IPS-20b (cell line): Measurements from ENCODE around the gene ODAD4.
"Not testable (repeated sequence)": the region's sequence is repeated elsewhere in the genome, so short reads cannot be mapped to it uniquely, and the experiment has no call there.

Source experiments
- H3K27ac ChIP-seq: one replicate; pipeline ENCODE4 v1.5.1; 2013; ENCODE audit warnings: low read length
- H3K27me3 ChIP-seq: 2 replicates; pipeline ENCODE4 v1.6.1; 2013; ENCODE audit warnings: mild to moderate bottlenecking, low read length, inconsistent platforms; ENCODE audit not compliant: insufficient read depth
- H3K36me3 ChIP-seq: 2 replicates; pipeline ENCODE4 v1.6.1; 2013; ENCODE audit warnings: low read depth, mild to moderate bottlenecking, inconsistent platforms, low read length, moderate library complexity; ENCODE audit not compliant: insufficient read depth
- H3K4me1 ChIP-seq: 2 replicates; pipeline ENCODE4 v1.6.1; 2013; ENCODE audit warnings: mild to moderate bottlenecking, control low read depth, inconsistent platforms, low read length, moderate library complexity; ENCODE audit not compliant: insufficient read depth
- H3K4me3 ChIP-seq: 2 replicates; pipeline ENCODE4 v1.5.1; 2013; ENCODE audit warnings: mild to moderate bottlenecking, low read length, inconsistent platforms
- H3K9ac ChIP-seq: 2 replicates; pipeline ENCODE4 v1.6.1; 2013; ENCODE audit warnings: low read depth, mild to moderate bottlenecking, inconsistent platforms, low read length, moderate library complexity
- H3K9me3 ChIP-seq: 2 replicates; pipeline ENCODE4 v1.6.1; 2013; ENCODE audit warnings: mild to moderate bottlenecking, low read depth, low read length, inconsistent platforms; ENCODE audit not compliant: insufficient read depth

Gene ODAD4

DNA sequence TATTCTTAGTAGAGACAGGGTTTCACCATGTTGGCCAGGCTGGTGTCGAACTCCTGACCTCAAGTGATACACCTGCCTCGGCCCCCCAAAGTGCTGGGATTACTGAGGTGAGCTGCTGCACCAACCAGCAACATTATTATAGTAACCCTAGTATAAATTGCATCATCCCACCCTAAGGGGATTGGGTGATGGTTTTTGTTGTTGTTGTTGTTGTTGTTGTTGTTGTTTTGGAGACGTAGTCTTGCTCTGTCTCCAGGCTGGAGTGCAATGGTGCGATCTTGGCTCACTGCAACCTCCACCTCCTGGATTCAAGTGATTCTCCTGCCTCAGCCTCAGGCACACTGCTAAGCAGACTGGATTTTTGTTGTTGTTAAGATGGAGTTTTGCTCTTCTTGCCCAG lies 1.3 kb downstream of the ODAD4 start:
- not testable (repeated sequence) for H3K9me3 ChIP-seq, H3K27me3 ChIP-seq, H3K36me3 ChIP-seq, H3K9ac ChIP-seq, H3K27ac ChIP-seq, H3K4me3 ChIP-seq, H3K4me1 ChIP-seq

DNA sequence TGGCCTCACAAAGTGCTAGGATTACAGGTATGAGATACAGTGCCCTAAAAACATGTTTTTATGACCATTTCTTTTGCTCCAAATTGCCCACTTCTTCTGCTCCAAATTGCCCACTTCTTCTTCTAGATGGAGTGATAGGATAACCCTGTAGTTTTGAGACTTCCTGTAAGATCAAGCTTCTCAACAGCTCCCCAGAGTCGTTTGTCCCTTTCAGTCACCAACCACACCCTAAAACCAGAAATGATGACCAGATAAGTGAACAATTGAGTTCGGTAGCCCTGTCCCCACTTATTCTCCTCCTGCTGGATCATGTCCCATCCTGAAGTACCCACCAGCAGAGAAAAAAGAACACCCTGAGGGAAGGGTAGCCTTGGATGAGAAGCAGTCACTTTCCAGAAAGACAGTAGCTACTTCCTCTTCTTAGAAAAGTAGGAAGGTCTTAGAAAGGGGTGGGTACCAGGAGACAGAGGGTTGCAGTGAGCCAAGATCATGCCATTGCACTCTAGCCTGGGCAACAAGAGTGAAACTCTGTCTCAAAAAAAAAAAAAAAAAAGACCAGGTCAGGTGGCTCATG lies 2.5 kb downstream of the ODAD4 start:
- Histone ChIP-seq H3K27ac (no peak overlapping the region), H3K36me3 (peaks cover 3% of the 10 kb centered on the region; the same call in 1 of the 2 replicates), H3K9me3 (no peaks in the 10 kb centered on the region), H3K27me3 (no peaks in the 10 kb centered on the region), H3K4me3 (no peak overlapping the region), H3K9ac (no peak overlapping the region), H3K4me1 (no peaks in the 10 kb centered on the region)

DNA sequence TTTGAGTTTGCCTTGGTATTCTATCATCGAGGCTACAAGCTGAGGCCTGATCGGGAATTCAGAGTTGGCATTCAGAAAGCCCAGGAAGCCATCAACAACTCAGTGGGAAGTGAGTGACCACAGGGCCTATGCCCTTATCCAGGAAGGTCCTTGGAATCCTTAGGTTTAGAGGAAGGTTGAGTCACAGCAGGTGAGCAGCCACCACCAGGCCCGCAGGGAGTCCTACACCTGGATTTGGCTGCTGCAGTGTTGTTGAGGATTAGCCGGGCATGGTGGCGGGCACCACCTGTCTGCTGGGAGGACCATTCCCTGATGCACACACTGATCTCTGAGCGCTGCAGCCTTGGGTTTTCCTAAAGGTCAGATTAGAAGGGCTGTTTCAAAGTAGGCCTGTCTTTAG lies 5.2 kb downstream of the ODAD4 start:
- H3K4me1 ChIP-seq, result no peaks in the 10 kb centered on the region
- H3K9me3 ChIP-seq, result no peaks in the 10 kb centered on the region
- H3K36me3 ChIP-seq, result peaks cover 3% of the 10 kb centered on the region; the same call in 1 of the 2 replicates
- H3K9ac ChIP-seq, result no peak overlapping the region
- H3K4me3 ChIP-seq, result no peak overlapping the region
- H3K27ac ChIP-seq, result no peak overlapping the region
- no peaks in the 10 kb centered on the region for H3K27me3 ChIP-seq

GRCh38 chr17:41937970-41938954 lies 7.8 kb downstream of the ODAD4 start:
- no peak overlapping the region for H3K4me3 ChIP-seq
- H3K27me3 ChIP-seq, result no peaks in the 10 kb centered on the region
- no peaks in the 10 kb centered on the region for H3K4me1 ChIP-seq
- no peak overlapping the region for H3K27ac ChIP-seq
- no peak overlapping the region for H3K9ac ChIP-seq
- H3K36me3 ChIP-seq, result peaks cover 3% of the 10 kb centered on the region; the same call in 1 of the 2 replicates
- no peaks in the 10 kb centered on the region for H3K9me3 ChIP-seq

DNA sequence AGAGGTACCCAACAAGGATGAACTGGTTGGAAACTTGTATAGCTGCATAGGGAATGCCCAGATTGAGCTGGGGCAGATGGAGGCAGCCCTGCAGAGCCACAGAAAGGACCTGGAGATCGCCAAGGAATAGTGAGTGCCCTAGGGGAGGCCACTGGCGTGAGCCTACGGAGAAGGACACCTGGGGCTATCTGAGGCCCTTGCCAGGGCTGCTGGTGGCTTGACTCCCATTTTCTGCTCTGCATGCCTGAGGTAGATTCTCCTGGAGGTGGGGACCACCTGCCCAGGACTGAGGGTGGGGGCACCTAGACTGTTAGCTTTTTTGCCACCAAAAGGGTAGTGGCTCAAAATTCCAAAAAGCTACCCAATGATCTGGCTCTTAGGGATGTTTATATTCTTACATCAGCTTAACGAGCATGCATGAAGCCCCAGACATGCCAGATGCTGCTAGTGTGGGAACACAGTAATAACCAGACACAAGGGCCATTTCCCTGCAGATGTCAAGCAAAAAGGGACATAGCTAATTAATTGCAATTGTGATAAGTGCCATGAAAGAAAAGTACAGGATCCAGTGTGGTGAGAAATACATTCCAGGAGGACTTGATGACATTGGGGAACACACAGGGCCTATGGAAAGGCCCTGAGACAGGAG lies 8.8 kb downstream of the ODAD4 start:
- H3K27me3 ChIP-seq, result no peaks in the 10 kb centered on the region
- H3K9me3 ChIP-seq, result no peaks in the 10 kb centered on the region
- no peak overlapping the region for H3K9ac ChIP-seq
- no peak overlapping the region for H3K27ac ChIP-seq
- H3K4me1 ChIP-seq, result no peaks in the 10 kb centered on the region
- peaks cover 3% of the 10 kb centered on the region; the same call in 1 of the 2 replicates for H3K36me3 ChIP-seq
- H3K4me3 ChIP-seq, result no peak overlapping the region

DNA sequence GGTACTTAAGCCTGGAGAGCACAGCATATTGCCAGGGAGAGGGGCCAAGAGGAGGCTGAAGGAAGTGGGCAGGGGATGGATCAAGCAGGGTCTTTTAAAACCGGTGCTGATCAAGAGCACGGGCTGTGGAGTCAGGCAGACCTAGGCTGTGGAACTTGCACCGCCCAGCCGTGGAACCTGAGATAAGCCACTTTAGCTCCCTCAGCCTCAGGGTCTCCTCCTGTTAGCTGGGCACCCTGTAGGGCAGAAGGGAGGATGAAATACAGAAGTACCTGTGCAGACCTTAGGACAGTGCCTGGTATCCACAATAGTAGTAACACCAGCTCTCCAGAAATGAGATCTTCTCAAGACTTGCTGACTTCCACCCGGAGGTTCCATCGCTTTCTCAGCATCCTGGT lies 9.3 kb downstream of the ODAD4 start:
- Histone ChIP-seq H3K4me1 (no peaks in the 10 kb centered on the region), H3K36me3 (peaks cover 3% of the 10 kb centered on the region; the same call in 1 of the 2 replicates), H3K4me3 (no peak overlapping the region), H3K9me3 (no peaks in the 10 kb centered on the region), H3K27me3 (no peaks in the 10 kb centered on the region), H3K9ac (no peak overlapping the region), H3K27ac (no peak overlapping the region)

DNA sequence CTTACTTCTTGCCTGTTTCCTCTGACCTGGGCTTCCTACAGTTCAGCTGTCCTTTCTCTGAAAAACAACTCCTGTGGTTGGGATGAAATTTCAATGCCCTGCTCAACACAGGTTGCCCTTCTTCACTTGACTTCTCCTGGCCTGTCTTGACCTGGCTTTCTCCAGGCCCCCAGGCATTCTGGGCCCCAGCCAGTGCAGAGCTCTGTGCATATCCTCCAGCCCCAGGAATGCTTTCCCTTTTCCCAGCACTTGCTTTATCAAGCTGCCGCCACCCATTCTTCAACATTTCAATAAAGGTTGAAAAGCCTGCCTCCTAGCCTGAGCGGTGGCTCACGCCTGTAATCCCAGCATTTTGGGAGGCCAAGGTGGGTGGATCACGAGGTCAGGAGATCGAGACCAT lies 10.8 kb downstream of the ODAD4 start:
- Histone ChIP-seq H3K9me3 (no peaks in the 10 kb centered on the region), H3K9ac (no peak overlapping the region), H3K36me3 (no peaks in the 10 kb centered on the region), H3K4me3 (no peak overlapping the region), H3K27me3 (no peaks in the 10 kb centered on the region), H3K4me1 (no peaks in the 10 kb centered on the region), H3K27ac (no peak overlapping the region)

DNA sequence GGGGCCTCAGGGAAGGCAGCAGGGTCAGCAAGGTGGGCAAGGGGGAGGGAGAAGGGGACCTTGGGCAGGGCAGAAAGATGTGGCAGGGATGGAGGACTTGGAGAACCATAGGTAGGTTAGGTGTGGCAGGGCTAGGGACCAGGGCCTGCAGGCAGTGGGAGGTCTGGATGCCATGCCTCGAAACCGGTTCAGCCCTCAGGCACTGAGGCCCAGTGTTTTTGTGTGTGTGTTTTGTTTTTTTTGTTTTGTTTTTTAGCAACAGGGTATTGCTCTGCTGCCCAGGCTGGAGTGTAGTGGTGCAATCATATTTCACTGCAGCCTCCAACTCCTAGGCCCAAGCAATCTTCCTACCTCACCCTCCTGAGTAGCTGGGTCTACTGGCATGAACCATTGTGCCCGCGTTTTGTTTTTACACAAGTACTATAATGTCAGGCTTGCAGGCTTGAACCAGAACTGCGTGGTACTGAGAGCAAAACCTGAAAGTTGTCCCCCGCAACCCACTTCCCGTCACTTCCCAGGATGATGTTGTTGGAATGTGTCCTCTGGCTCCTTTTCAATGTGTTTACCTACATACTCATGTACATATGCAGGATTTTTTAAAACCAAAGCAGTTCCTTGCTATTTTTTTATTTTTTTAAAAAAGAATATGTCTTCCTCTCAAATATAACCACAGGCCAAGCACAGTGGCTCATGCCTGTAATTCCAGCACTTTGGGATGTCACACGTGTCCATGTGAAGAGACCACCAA lies 12.4 kb downstream of the ODAD4 start:
- no peak overlapping the region for H3K27ac ChIP-seq
- H3K9ac ChIP-seq, result no peak overlapping the region
- no peak overlapping the region for H3K4me3 ChIP-seq
- H3K27me3 ChIP-seq, result no peaks in the 10 kb centered on the region
- no peaks in the 10 kb centered on the region for H3K9me3 ChIP-seq
- no peaks in the 10 kb centered on the region for H3K4me1 ChIP-seq
- no peaks in the 10 kb centered on the region for H3K36me3 ChIP-seq

DNA sequence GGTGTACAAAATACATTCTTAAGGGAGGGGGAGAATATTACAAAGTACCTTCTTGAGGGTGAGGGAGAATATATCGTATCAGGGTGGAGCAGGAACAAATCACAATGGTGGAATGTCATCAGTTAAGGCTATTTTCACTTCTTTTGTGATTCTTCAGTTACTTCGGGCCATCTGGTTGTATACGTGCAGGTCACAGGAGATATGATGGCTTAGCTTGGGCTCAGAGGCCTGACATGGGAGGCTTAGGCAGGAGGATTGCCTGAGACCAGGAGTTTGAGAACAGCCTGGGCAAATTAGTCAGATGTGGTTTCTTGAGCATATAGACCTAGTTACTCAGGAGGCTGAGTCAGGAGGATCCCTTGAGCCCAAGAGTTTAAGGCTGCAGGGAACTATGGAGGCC lies 13.1 kb downstream of the ODAD4 start:
- no peaks in the 10 kb centered on the region for H3K36me3 ChIP-seq
- H3K4me1 ChIP-seq, result no peaks in the 10 kb centered on the region
- H3K4me3 ChIP-seq, result no peak overlapping the region
- no peaks in the 10 kb centered on the region for H3K27me3 ChIP-seq
- H3K27ac ChIP-seq, result no peak overlapping the region
- no peak overlapping the region for H3K9ac ChIP-seq
- no peaks in the 10 kb centered on the region for H3K9me3 ChIP-seq

GRCh38 chr17:41944943-41945342 lies 14.5 kb downstream of the ODAD4 start:
- no peak overlapping the region for H3K9ac ChIP-seq
- H3K4me1 ChIP-seq, result no peaks in the 10 kb centered on the region
- no peak overlapping the region for H3K4me3 ChIP-seq
- H3K27me3 ChIP-seq, result no peaks in the 10 kb centered on the region
- no peaks in the 10 kb centered on the region for H3K36me3 ChIP-seq
- H3K27ac ChIP-seq, result no peak overlapping the region
- H3K9me3 ChIP-seq, result no peaks in the 10 kb centered on the region

- Histone ChIP-seq H3K9ac (no peak overlapping the region), H3K4me3 (no peak overlapping the region), H3K27ac (no peak overlapping the region), H3K36me3 (no peaks in the 10 kb centered on the region), H3K4me1 (no peaks in the 10 kb centered on the region), H3K9me3 (no peaks in the 10 kb centered on the region), H3K27me3 (no peaks in the 10 kb centered on the region)
Observed at GRCh38 chr17:41948762-41949460, 18.5 kb downstream of the ODAD4 start.
